Activated T-helper 17 cell treated with anti-CD3 and anti-CD28 coated beads, Interleukin-2, amount 50 U/mL, for 72 hours (primary cell): ENCODE measurements around the gene TTPAL. TPM values are rescaled to one million over a fixed set of nuclear protein-coding genes. Genes with fewer than 3 reads are reported as not detected.
A peak's percentile ranks its signal among the peaks of the same experiment; 100 is the strongest.

Experiments
- ATAC-seq: fragments of 150-1000 bp; cut with Tn5 transposase; replicated peaks from 2 replicates; pipeline ENCODE4 v1.10.0; 2021; ENCODE audit warnings: mild to moderate bottlenecking, moderate library complexity
- H3K27ac Mint-ChIP-seq: one replicate; pipeline ENCODE4 v1.8.0; 2022; ENCODE audit warnings: mixed read lengths
- H3K27me3 Mint-ChIP-seq: one replicate; pipeline ENCODE4 v1.8.0; 2022; ENCODE audit warnings: mixed read lengths
- H3K36me3 Mint-ChIP-seq: one replicate; pipeline ENCODE4 v1.8.0; 2022; ENCODE audit warnings: low read depth, mild to moderate bottlenecking, mixed read lengths
- H3K4me1 Mint-ChIP-seq: one replicate; pipeline ENCODE4 v1.8.0; 2022; ENCODE audit warnings: mixed read lengths
- H3K4me3 Mint-ChIP-seq: one replicate; pipeline ENCODE4 v1.8.0; 2022; ENCODE audit warnings: mild to moderate bottlenecking, mixed read lengths
- H3K9me3 Mint-ChIP-seq: one replicate; pipeline ENCODE4 v1.8.0; 2022; ENCODE audit warnings: mixed read lengths
- total RNA-seq, 2 donors: library from RNA; stranded (reverse); gene quantifications; one replicate each; pipeline ENCODE4 v1.2.3, GENCODE V29; 2022

The TTPAL gene
- total RNA-seq, 2 donors from 2014 or later: 15.5 to 23.0 TPM

DNA sequence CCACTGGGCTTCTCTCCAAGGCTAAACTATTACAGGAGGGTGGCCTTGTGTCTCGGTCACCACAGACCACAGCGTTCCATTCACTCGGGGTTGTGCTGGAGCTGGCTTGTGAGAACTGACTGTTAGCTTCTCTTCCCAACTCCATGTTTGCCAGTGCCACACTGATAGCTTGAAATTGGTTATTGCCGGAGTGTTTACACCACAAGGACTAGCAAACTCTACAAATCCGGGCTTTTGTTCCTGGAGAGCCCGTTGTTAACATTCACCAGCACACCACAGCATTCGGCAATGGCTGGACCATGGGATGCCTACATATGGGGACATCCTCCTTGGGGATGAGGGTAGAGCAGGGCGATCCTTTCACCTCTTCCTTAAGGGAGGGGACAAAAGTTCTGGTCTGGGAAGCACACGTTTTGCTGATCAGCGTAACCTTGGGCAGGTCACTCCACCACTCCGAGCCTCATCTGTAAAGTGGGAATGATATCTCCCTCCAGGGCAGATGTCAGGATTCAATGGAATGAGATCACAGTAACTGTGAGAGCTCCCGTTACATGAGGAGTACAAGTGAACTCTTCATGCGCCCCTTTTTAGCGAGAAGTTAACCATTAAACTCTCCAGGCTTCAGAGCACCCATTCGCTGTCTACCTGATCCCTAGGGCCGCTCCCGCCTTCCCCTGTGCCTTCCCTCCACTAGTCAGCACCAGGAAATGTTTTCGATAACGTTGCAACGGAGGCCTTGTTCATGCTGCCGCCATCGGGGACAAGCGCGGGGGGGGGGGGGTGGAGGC is 41.7 kb upstream of the TTPAL start:
- Mint-ChIP-seq H3K9me3 (no peaks in the 10 kb centered on the region), H3K27me3 (peaks cover 7% of the 10 kb centered on the region), H3K27ac (no peak overlapping the region), H3K36me3 (no peaks in the 10 kb centered on the region), H3K4me1 (no peaks in the 10 kb centered on the region), H3K4me3 (no peak overlapping the region)
- no peak for ATAC-seq

DNA sequence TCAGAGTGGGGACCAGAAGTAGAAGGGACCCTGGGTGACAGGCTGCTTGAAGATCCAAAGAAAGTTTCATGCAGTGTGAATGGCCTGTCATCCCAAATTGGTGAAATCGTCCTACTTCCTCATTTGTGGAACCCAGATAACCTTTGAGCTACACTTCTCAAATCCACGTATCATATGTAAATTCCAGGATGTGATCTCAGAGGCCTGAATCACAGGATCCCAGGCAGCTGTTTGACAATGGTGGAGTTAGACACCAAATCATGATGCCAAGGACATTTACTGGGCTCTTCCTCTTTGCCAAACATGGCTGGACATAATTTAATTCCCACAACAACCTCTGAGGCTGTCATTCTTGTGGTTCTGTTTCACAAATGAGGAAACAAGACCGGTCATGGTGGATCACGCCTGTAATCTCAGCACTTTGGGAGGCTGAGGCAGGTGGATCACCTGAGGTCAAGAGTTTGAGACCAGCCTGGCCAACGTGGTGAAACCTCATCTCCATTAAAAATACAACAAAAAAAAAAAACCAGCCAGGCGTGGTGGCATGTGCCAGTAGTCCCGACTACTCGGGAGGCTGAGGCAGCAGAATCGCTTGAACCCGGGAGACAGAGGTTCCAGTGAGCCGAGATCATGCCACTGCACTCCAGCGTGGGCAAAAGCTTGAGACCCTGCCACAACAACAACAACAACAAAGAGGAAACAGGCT is 39.9 kb upstream of the TTPAL start:
- no peaks in the 10 kb centered on the region for H3K36me3 Mint-ChIP-seq

DNA sequence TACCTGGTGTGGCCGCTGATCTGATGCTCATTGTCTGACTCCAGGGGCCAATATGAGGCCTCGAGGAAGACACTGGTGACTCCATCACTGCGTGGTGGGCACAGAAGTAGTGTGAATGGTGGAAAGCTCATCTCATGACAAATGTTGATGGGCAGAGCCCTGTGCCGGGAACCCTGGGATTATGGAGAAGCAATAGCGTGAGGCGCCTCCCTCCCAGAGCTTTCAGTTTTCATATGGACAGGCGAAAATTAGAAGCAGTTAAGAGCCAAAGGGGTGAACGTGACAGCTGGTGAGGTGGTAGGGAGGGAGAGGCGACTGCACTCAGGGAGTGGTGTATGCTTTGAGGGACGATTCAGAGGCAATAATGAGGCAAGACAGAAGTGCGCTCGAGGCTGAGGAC is 39.3 kb upstream of the TTPAL start:
- H3K9me3 Mint-ChIP-seq: no peaks in the 10 kb centered on the region
- no peak overlapping the region for H3K27ac Mint-ChIP-seq
- no peak for ATAC-seq
- no peaks in the 10 kb centered on the region for H3K4me1 Mint-ChIP-seq
- H3K4me3 Mint-ChIP-seq: no peak overlapping the region
- H3K36me3 Mint-ChIP-seq: no peaks in the 10 kb centered on the region
- H3K27me3 Mint-ChIP-seq: peaks cover 7% of the 10 kb centered on the region

More for the DNA sequence above, 39.9 kb upstream of the TTPAL start:
- H3K27me3 Mint-ChIP-seq: peaks cover 7% of the 10 kb centered on the region
- no peaks in the 10 kb centered on the region for H3K9me3 Mint-ChIP-seq
- H3K4me3 Mint-ChIP-seq: no peak overlapping the region
- no peak overlapping the region for H3K27ac Mint-ChIP-seq
- H3K4me1 Mint-ChIP-seq: no peaks in the 10 kb centered on the region
- no peak for ATAC-seq

DNA sequence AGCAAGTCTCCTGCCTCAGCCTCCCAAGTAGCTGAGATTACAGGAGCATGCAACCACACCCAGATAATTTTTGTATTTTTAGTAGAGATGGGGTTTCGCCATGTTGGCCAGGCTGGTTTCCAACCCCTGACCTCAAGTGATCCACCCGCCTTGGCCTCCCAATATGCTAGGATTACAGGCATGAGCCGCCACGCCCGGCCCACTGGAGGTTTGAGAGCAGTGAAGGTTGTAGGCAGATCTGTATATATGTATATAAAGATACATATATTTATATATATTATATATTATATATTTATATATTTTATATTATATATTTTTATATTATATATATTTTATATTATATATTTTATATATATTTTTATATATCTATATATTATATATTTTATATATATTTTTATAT is 38.2 kb upstream of the TTPAL start:
- Mint-ChIP-seq H3K36me3 (no peaks in the 10 kb centered on the region), H3K27me3 (peaks cover 12% of the 10 kb centered on the region), H3K9me3 (no peaks in the 10 kb centered on the region), H3K4me3 (no peak overlapping the region), H3K4me1 (no peaks in the 10 kb centered on the region), H3K27ac (no peak overlapping the region)
- no peak for ATAC-seq

DNA sequence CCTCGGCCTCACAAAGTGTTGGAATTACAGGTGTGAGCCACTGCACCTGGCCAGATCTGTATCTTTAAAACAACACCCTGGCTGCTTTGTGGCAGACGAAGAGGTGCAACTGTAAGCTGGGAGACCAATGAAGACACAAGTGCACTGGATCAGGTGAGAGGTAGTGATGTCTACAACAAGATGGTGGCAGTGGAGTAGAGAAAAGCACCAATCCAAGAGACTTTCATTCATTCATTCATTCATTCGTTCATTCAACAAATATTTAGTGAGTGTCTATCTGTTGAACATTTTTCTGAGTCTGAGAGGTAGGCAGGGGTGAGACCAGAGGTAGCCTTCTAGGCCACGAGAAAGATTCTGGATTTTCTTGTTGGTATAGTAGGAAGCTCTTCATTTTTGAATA is 36.9 kb upstream of the TTPAL start:
- Mint-ChIP-seq H3K9me3 (no peaks in the 10 kb centered on the region), H3K27me3 (peaks cover 7% of the 10 kb centered on the region), H3K4me1 (no peaks in the 10 kb centered on the region), H3K36me3 (no peaks in the 10 kb centered on the region), H3K4me3 (no peak overlapping the region), H3K27ac (no peak overlapping the region)
- ATAC-seq: no peak

DNA sequence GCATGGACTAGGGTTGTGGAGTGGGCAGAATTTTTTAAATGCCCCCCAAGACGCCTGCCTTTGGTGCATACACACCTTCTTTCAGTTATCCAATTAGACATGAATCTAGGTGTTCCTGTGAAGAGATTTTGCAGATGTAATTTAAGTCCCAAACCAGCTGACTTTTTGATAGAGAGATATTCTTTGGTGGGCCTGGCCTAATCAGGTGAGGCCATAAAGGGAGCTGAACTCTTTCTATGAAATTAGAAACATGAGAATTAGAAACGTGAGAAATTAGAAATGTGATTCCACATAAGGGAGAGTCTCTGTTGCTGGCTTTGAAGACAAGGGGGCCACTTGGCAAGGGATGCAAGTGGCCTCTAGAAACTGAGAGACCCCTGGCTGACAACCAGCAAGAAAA is 36.4 kb upstream of the TTPAL start:
- Mint-ChIP-seq H3K36me3 (no peaks in the 10 kb centered on the region), H3K27me3 (peaks cover 7% of the 10 kb centered on the region), H3K27ac (no peak overlapping the region), H3K9me3 (no peaks in the 10 kb centered on the region), H3K4me1 (no peaks in the 10 kb centered on the region), H3K4me3 (no peak overlapping the region)
- no peak for ATAC-seq

DNA sequence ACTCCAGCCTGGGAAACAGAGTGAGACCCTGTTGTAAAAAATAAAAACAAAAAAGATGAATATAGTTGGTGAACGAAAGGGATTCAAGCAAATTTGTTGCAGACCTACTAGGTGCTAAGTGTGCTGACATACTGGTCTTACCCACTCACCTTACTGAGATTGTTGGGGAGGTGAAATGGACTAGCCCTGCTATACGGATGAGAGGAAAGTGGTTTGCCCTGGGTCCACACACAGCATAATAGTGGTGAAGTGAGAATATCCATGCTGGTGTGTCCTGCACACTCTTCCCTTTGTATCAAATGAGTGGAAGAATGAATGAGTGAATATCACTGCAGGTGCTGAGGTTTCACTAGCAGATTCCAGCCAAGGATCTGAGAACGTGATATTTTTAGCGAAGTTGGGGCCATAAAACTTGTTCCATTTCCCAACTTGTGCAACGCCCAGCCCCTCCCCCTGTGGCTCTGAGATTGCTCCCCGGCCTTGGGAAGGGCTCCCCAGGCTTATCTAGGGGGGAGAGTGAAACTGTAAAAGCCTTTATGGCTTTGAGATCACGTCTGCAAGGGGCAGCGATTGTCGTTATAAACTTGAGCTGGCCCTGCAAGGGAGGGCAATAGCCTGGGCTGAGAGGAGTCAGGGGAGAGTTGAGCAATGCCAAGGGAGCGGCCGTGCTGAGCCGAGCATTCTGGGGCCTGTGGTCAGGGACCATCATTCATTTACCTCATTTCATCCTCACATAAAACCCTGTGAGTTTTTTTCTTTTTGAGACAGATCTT is 33.2 kb upstream of the TTPAL start:
- no peaks in the 10 kb centered on the region for H3K36me3 Mint-ChIP-seq
- peaks cover 11% of the 10 kb centered on the region for H3K27me3 Mint-ChIP-seq
- no peak overlapping the region for H3K4me3 Mint-ChIP-seq
- no peaks in the 10 kb centered on the region for H3K4me1 Mint-ChIP-seq
- H3K27ac Mint-ChIP-seq: no peak overlapping the region
- H3K9me3 Mint-ChIP-seq: no peaks in the 10 kb centered on the region
- ATAC-seq: no peak

DNA sequence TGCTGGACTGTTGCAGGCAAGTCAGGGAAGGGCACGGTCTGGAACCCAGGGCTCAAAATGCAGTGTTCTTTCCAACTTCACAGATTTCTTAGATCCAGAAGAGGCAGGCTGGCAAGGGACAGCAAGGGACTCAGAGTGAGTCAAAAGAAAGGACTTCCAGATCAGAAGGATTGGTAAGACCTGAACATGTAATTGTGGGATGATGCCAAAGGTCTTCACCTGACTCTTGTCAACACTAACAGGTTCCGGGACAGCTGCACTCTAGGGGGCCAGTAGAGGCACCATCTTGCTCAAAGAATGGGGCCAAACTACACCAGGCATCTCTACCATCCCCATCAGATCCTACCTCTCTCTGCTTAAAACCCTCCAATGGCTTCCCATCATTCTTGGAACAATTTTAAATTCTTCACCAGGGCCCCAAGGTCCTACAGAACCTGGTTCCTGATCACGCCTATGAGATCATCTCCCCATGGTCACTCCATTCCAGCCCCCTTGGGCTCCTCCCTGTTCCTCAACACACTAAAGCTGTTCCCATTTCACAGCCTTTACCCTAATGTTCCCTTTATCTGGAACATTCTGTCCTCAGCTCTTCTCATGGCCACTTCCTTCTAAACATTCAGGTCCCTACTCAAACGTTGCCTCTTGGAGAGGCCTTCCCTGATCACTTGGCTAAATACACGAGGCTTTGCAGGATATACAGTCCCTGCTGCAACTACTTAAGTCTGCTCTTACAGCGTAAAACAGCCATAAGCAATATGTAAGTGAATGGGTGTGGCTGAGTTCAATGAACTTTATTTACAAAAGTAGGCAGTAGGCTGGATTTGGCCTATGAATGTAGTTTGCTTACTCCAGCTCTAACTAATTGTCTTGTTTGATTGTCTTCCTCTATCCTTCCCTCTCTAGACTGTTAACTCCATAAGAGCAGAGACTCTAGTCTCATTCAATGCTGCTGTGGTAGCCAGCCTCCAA is 29.6 kb upstream of the TTPAL start:
- H3K27me3 Mint-ChIP-seq: peaks cover 11% of the 10 kb centered on the region
- H3K4me3 Mint-ChIP-seq: no peak overlapping the region
- no peaks in the 10 kb centered on the region for H3K36me3 Mint-ChIP-seq
- H3K9me3 Mint-ChIP-seq: no peaks in the 10 kb centered on the region
- no peaks in the 10 kb centered on the region for H3K4me1 Mint-ChIP-seq
- H3K27ac Mint-ChIP-seq: peak overlapping the region; percentile 13
- ATAC-seq: no peak

DNA sequence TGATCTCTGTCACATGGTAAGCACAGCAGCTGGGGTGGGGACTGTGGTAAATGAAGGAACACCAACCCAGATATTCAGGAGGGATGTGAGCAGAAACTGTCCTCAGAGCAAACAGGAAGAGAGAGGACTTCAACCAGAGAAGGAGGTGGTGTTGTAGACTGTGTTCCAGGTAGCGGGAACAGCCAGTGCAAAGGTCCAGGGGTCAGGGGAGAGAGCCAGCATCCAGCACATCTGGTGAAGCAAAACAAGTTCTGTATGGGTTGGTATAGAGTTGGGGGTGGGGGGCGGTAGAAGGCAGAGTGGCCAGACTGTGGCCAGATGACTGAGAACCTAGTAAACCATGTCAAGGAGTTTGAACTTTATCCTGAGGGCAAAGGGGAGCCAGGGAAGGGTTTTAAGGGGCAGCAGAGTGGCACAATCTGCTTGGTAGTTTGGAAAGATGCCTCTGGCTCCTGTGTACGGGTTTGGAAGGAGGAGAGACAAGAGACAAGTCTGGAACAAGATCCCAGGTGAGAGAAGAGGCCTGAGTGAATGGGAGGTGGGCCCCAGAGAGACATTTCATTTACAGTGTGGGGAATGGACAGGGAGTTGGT is 27.8 kb upstream of the TTPAL start:
- no peak for ATAC-seq
- Mint-ChIP-seq H3K4me3 (no peak overlapping the region), H3K27me3 (peaks cover 4% of the 10 kb centered on the region), H3K9me3 (no peaks in the 10 kb centered on the region), H3K36me3 (no peaks in the 10 kb centered on the region), H3K27ac (no peak overlapping the region), H3K4me1 (no peaks in the 10 kb centered on the region)

DNA sequence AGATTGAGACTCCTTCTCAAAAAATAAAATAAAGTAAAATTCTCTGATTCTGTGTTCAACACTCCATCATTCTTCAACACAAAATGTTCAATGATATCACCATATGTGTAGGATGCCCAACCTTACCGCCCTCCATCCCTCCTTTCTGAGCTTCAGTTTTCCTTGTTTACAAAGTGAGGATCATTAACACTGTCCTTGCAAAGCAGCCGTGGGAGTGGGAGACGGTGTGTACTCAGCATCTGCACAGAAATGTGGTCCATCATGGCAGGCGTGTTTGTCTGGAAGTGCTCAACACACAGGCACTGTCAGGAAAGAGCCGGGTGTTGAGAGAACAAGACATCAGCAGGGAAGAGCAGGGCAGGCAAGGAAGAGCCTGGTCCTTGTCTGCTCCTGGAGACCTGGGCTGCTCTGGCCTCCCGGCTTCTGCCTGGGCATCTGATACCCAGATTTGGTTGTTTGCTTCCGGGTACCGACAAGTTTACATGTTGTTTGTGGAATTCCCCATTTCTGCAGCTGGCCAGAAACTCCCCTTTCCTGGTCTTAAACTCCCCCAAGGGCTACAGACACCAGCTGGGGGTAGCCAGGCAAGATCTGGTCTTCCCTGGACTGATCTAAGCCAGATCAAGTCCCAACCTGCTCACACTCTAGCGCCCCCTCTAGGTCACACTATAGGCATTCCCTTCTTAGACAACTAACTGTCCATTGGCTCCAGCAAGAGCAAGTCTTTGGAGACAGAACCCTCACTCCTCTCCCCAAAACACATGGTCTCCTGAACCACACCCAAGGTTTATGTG is 26.7 kb upstream of the TTPAL start:
- Mint-ChIP-seq H3K36me3 (no peaks in the 10 kb centered on the region), H3K4me1 (no peaks in the 10 kb centered on the region), H3K4me3 (no peak overlapping the region), H3K27me3 (peaks cover 4% of the 10 kb centered on the region), H3K27ac (no peak overlapping the region), H3K9me3 (no peaks in the 10 kb centered on the region)
- no peak for ATAC-seq

DNA sequence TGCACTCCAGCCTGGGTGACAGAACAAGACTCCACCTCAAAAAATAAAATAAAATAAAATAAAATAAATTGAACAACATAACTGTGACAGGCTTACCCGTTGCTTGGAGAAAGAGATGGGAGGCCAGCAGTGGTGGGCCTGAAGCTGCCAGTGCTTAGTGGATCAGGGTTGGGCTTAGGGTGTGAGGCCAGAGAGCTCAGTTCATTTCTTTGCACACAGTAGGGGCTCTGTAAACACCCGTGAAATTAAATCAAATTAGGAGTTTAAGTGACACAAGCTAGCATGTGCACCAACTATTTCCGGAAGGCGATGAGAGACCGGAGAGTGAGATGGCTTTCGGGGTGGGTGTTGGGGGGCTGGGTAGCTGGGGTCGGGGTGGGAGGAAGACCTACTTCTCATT is 25.8 kb upstream of the TTPAL start:
- Mint-ChIP-seq H3K4me3 (no peak overlapping the region), H3K27me3 (peaks cover 4% of the 10 kb centered on the region), H3K9me3 (no peaks in the 10 kb centered on the region), H3K36me3 (no peaks in the 10 kb centered on the region), H3K4me1 (no peaks in the 10 kb centered on the region), H3K27ac (no peak overlapping the region)
- no peak for ATAC-seq

DNA sequence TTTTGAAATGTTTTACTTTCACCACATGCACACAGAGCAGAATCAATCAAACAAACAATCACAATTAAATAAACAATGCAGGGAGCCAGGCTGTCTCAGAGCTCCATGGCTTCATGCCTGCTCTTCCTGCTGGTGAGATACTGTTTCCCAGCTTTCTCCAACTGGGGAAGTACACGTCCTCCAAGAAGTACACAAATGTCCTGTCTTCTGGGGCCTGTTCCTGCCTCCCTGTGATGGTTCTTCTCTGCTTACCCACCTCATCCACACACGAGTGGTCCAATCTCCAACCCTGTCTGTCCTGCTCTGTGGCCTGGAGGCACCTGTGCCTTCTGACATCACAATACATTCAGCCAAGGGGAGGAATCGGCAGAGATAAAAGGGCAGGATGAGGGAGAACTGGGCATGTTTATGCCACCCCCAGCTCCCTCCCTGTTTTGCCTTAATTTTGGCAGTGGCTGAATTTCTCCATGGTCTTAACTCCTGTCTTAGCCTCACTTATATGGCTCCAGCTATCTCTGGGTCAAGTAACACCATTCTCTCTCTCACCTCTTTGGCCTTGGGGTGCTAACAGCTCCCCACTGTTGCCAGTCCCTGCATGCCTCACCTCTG is 25.3 kb upstream of the TTPAL start:
- peaks cover 3% of the 10 kb centered on the region for H3K27me3 Mint-ChIP-seq

More for the DNA sequence above, 25.3 kb upstream of the TTPAL start:
- H3K27ac Mint-ChIP-seq: no peak overlapping the region
- H3K4me1 Mint-ChIP-seq: no peaks in the 10 kb centered on the region
- H3K9me3 Mint-ChIP-seq: no peaks in the 10 kb centered on the region
- no peak for ATAC-seq
- H3K4me3 Mint-ChIP-seq: no peak overlapping the region
- no peaks in the 10 kb centered on the region for H3K36me3 Mint-ChIP-seq
